Thyroid gland (tissue), 4 donors: Measurements from ENCODE around the gene STAB1.

ENCODE experiments used
- POLR2A ChIP-seq, 2 donors: fragments of 450-650 bp; IDR thresholded peaks; one replicate each; pipeline ENCODE4 v1.6.1; 2017; ENCODE audit warnings: antibody characterized with exemption in 2 of 2, mild to moderate bottlenecking in 2 of 2, moderate library complexity in 1 of 2
- TF ChIP-seq, protein P1 (sequence below), 6 experiments: fragments of 200-600 bp in 3 of 6; fragments of 450-650 bp in 3 of 6; sonication (generic) in 3 of 6; IDR thresholded peaks; one replicate each; pipeline ENCODE4 v1.5.1; 2016 to 2019; ENCODE audit warnings: antibody characterized with exemption in 6 of 6, mild to moderate bottlenecking in 2 of 6, inconsistent platforms in 1 of 6, moderate library complexity in 1 of 6

DNA sequence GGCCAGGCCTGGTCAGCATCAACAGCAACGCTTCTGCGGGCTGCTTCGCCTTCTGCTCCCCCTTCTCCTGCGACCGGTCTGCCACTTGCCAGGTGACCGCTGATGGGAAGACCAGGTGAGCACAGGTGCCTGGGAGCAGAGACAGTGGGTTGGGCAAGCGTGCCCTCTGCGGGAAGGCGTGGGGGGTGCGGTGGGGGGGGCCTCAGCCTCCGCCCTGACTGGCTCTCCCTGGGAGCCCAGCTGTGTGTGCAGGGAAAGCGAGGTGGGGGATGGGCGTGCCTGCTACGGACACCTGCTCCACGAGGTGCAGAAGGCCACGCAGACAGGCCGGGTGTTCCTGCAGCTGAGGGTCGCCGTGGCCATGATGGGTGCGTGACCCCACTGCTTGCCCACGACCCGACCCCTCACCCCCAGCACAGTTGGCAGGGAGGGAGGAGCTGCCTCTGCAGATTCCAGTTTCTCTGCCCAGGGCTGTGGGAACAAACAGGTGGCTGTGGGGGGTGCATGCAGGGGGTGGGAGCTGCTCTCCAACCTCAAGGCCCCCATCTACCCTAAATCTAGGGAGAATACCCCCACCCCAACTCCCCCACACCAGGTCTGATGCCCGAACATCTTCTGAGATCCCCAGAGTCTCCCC, 8.8 kb downstream of the STAB1 start:
- TF ChIP-seq, protein P1, sequence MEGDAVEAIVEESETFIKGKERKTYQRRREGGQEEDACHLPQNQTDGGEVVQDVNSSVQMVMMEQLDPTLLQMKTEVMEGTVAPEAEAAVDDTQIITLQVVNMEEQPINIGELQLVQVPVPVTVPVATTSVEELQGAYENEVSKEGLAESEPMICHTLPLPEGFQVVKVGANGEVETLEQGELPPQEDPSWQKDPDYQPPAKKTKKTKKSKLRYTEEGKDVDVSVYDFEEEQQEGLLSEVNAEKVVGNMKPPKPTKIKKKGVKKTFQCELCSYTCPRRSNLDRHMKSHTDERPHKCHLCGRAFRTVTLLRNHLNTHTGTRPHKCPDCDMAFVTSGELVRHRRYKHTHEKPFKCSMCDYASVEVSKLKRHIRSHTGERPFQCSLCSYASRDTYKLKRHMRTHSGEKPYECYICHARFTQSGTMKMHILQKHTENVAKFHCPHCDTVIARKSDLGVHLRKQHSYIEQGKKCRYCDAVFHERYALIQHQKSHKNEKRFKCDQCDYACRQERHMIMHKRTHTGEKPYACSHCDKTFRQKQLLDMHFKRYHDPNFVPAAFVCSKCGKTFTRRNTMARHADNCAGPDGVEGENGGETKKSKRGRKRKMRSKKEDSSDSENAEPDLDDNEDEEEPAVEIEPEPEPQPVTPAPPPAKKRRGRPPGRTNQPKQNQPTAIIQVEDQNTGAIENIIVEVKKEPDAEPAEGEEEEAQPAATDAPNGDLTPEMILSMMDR (IDR thresholded peaks at IDR 0.05) = no peak
- TF ChIP-seq POLR2A (IDR thresholded peaks at IDR 0.05) = no peak
